GM12878 (cell line): Measurements from ENCODE around the gene ANKIB1. TPM values are rescaled to one million over a fixed set of nuclear protein-coding genes. Genes with fewer than 3 reads are reported as not detected.

Experiments
- ATAC-seq: fragments of 200-7000 bp; cut with Tn5 transposase; 3 replicates; pipeline ENCODE4 v1.9.1; 2020; ENCODE audit warnings: mild to moderate bottlenecking, moderate library complexity
- BruUV-seq: library from RNA; stranded (reverse); fragments of 400-500 nt; replicated peaks from 2 replicates; lab custom pipeline; 2021; lab: Mats Ljungman, UMichigan
- CTCF ChIA-PET: fragments of 300-600 bp; sonication (Branson Sonifier 250); formaldehyde crosslinking; extraction: SDS; loops from one replicate; lab custom pipeline; 2021; ENCODE audit warnings: inconsistent platforms; lab: Yijun Ruan, JAX
- POLR2A ChIA-PET: fragments of 350-600 bp; formaldehyde crosslinking; extraction: SDS; loops from one replicate; lab custom pipeline; 2021; ENCODE audit warnings: inconsistent platforms; lab: Charles Lee
- RAD21 ChIA-PET: fragments of 300-600 bp; sonication (Branson Sonifier 250); formaldehyde crosslinking; loops from one replicate; lab custom pipeline; 2023; ENCODE audit warnings: antibody characterized with exemption; ENCODE audit not compliant: unreplicated experiment; lab: Charles Lee
- SMC1A ChIA-PET: fragments of 300-600 bp; sonication (Branson Sonifier 250); formaldehyde crosslinking; loops from one replicate; lab custom pipeline; 2023; ENCODE audit not compliant: unreplicated experiment, uncharacterized antibody; lab: Charles Lee
- DNase-seq: peaks from one replicate; pipeline ENCODE4 v3.0.0-alpha.2; 2011; ENCODE audit warnings: low read depth, low spot score
- FAIRE-seq: peaks from 3 replicates; lab custom pipeline; 2011; peaks lifted over from hg19 to GRCh38; lab: Jason Lieb, UNC
- H2AFZ ChIP-seq: 2 replicates; pipeline ENCODE4 v1.6.0; 2011; ENCODE audit warnings: low read depth, low read length, control low read depth; ENCODE audit not compliant: control insufficient read depth
- H3K27ac ChIP-seq: 2 replicates; pipeline ENCODE4 v1.5.1; 2011; ENCODE audit warnings: control low read depth; ENCODE audit not compliant: control insufficient read depth, insufficient read depth
- H3K27me3 ChIP-seq, 2 experiments: replicated peaks in 1 of 2; 2 replicates each; pipeline versions ENCODE4 v1.6.0 to v1.6.1; 2011; ENCODE audit warnings: low read length in 1 of 2; ENCODE audit not compliant: control insufficient read depth in 2 of 2, insufficient read depth in 2 of 2
- H3K36me3 ChIP-seq, 2 experiments: 2 replicates each; pipeline ENCODE4 v1.5.1; 2011; ENCODE audit warnings: low read length in 1 of 2; ENCODE audit not compliant: control insufficient read depth in 2 of 2, insufficient read depth in 2 of 2
- H3K4me1 ChIP-seq: 2 replicates; pipeline ENCODE4 v1.6.1; 2011; ENCODE audit warnings: mild to moderate bottlenecking, low read length, moderate library complexity, mixed read lengths; ENCODE audit not compliant: control insufficient read depth, insufficient read depth
- H3K4me2 ChIP-seq: 2 replicates; pipeline ENCODE4 v1.6.0; 2011; ENCODE audit warnings: control low read depth; ENCODE audit not compliant: control insufficient read depth, insufficient read depth
- H3K4me3 ChIP-seq: fragments of 200-600 bp; sonication (generic); 2 replicates; pipeline ENCODE4 v1.5.1; 2016
- H3K79me2 ChIP-seq: 2 replicates; pipeline ENCODE4 v1.6.0; 2011; ENCODE audit warnings: low read length; ENCODE audit not compliant: control insufficient read depth, insufficient read depth
- H3K9ac ChIP-seq: 2 replicates; pipeline ENCODE4 v1.8.0; 2011; ENCODE audit warnings: low read length, control low read depth, mixed read lengths; ENCODE audit not compliant: control insufficient read depth, insufficient read depth
- H3K9me3 ChIP-seq: replicated peaks from 3 replicates; pipeline ENCODE4 v1.5.1; 2011; ENCODE audit warnings: mild to moderate bottlenecking, low read length; ENCODE audit not compliant: control insufficient read depth, insufficient read depth
- H4K20me1 ChIP-seq: 2 replicates; pipeline ENCODE4 v1.6.0; 2011; ENCODE audit not compliant: control insufficient read depth, insufficient read depth
- ATF2 ChIP-seq: IDR thresholded peaks from 2 replicates; pipeline ENCODE4 v1.6.1; 2012; ENCODE audit warnings: low read length, inconsistent platforms
- ATF7 ChIP-seq: fragments of 450-650 bp; IDR thresholded peaks from 2 replicates; pipeline ENCODE4 v1.6.1; 2016; ENCODE audit warnings: low read depth, mild to moderate bottlenecking
- EZH2 ChIP-seq: IDR thresholded peaks from 2 replicates; pipeline ENCODE4 v1.6.1; 2012; ENCODE audit warnings: low read depth, mild to moderate bottlenecking, control low read depth, inconsistent platforms, low read length, borderline replicate concordance; ENCODE audit not compliant: control insufficient read depth
- NFIC ChIP-seq: IDR thresholded peaks from 2 replicates; pipeline ENCODE4 v1.6.1; 2012; ENCODE audit warnings: low read depth, mild to moderate bottlenecking, inconsistent platforms, low read length, moderate library complexity
- NFYB ChIP-seq: IDR thresholded peaks from 2 replicates; pipeline ENCODE4 v1.6.1; 2011; ENCODE audit warnings: low read depth, mild to moderate bottlenecking, low read length, improper control_type of control experiment, moderate library complexity; ENCODE audit not compliant: insufficient read depth
- PAX5 ChIP-seq: IDR thresholded peaks from 2 replicates; pipeline ENCODE4 v1.6.1; 2011; ENCODE audit warnings: low read depth, low read length, borderline replicate concordance
- POLR2A ChIP-seq: IDR thresholded peaks from 2 replicates; pipeline ENCODE4 v1.6.1; 2011; ENCODE audit warnings: low read depth, mild to moderate bottlenecking, low read length
- RCOR1 ChIP-seq: conservative IDR thresholded peaks from 2 replicates; pipeline ENCODE4 v1.6.1; 2012; ENCODE audit warnings: low read depth, low read length, improper control_type of control experiment
- RELB ChIP-seq: fragments of 450-650 bp; IDR thresholded peaks from 2 replicates; pipeline ENCODE4 v1.6.1; 2017; ENCODE audit warnings: low read depth, mild to moderate bottlenecking, moderate library complexity
- SIX5 ChIP-seq: IDR thresholded peaks from 2 replicates; pipeline ENCODE4 v1.6.1; 2011; ENCODE audit warnings: mild to moderate bottlenecking, low read depth, low read length, moderate library complexity; ENCODE audit not compliant: severe bottlenecking
- YY1 ChIP-seq: IDR thresholded peaks from 2 replicates; pipeline ENCODE4 v1.6.1; 2011; ENCODE audit warnings: low read depth, mild to moderate bottlenecking, low read length
- ZNF384 ChIP-seq: IDR thresholded peaks from 2 replicates; pipeline ENCODE4 v1.6.1; 2012; ENCODE audit warnings: low read depth, mild to moderate bottlenecking, low read length, improper control_type of control experiment, borderline replicate concordance
- ZNF592 ChIP-seq: fragments of 450-650 bp; IDR thresholded peaks from 2 replicates; pipeline ENCODE4 v1.6.1; 2017; ENCODE audit warnings: mild to moderate bottlenecking, moderate library complexity
- ZZZ3 ChIP-seq: IDR thresholded peaks from 2 replicates; pipeline ENCODE4 v1.6.1; 2011; ENCODE audit warnings: low read depth; ENCODE audit not compliant: control insufficient read depth, insufficient read length
- WGBS: methylation state at CpG from one replicate; pipeline ENCODE4 v1.1.6; 2016; ENCODE audit warnings: low lambda C conversion rate; ENCODE audit not compliant: insufficient replicate concordance, insufficient coverage; ENCODE audit errors: missing lambda C conversion rate; 5-methylcytosine and 5-hydroxymethylcytosine counted together
- in situ Hi-C: fragments of 300-500 bp; cut with MboI; formaldehyde crosslinking; loops from 9 replicates; pipeline ENCODE4 v1.14.3; 2018; ENCODE audit warnings: mixed read lengths
- intact Hi-C: fragments of 100-400 bp; cut with micrococcal nuclease; formaldehyde crosslinking; loops from one replicate; pipeline ENCODE4 v1.14.2; 2022; ENCODE audit not compliant: unreplicated experiment
- polyA plus RNA-seq, 11 experiments: library from polyadenylated mRNA; depleted of rRNA in 4 of 11; unstranded in 6 of 11; stranded (reverse) in 5 of 11; fragments of >200 nt; fragmentation: Nextera tagmentation in 4 of 11; fragmentation: Illumina TruSeq in 1 of 11; extraction: Ambion mirVana in 4 of 11; extraction: Trizol in 1 of 11; gene quantifications; 1 replicate in 1 of 11; 2 replicates in 10 of 11; pipeline versions ENCODE4 v1.2.1 to v1.2.3, GENCODE V29; 2011 to 2016; ENCODE audit warnings: inconsistent platforms in 2 of 11, missing spikeins in 2 of 11, low read depth in 1 of 11
- total RNA-seq, 4 experiments: library from RNA; depleted of rRNA in 3 of 4; stranded (reverse); fragments of >200 nt in 3 of 4; fragmentation: Illumina TruSeq in 1 of 4; extraction: Trizol in 1 of 4; gene quantifications; 2 replicates each; pipeline versions ENCODE4 v1.2.1 to v1.2.3, GENCODE V29; 2013 to 2021

Gene ANKIB1
- total and polyA plus RNA-seq, 10 of the 15 experiments (the other 5 are each of a cell fraction or from before 2014, with no cell fraction given): 9.0 to 54.0 (median 21.9) TPM

- no peak for TF ChIP-seq NFIC
Measured at GRCh38 chr7:92221766-92222165, 24.0 kb upstream of the ANKIB1 start (continued).

GRCh38 chr7:92226981-92227380 is 18.8 kb upstream of the ANKIB1 start:
- SMC1A ChIA-PET: interaction anchor here (1.0 kb wide), 1 partner anchor 21 kb away, joined by 4 read pairs; no protein-coding TSS in a partner anchor
- RAD21 ChIA-PET: no interaction called here
- Histone ChIP-seq H3K27ac (no peak overlapping the region), H4K20me1 (no peaks in the 10 kb centered on the region), H3K79me2 (no peaks in the 10 kb centered on the region), H3K4me1 (no peaks in the 10 kb centered on the region), H3K9ac (no peak overlapping the region), H3K36me3 (peaks cover 0 to 11% of the 10 kb centered on the region in 2 experiments; a peak in 1 of 4 replicates), H3K9me3 (no peaks in the 10 kb centered on the region), H3K4me2 (no peak overlapping the region), H2AFZ (no peak overlapping the region), H3K27me3 (no peaks in the 10 kb centered on the region), H3K4me3 (no peak overlapping the region)
- intact Hi-C loops: no loop called here
- FAIRE-seq (no peak), ATAC-seq (no peak), DNase-seq (no peak)
- WGBS: 73% methylated on average over 4 of the region's 4 CpGs
- in situ Hi-C loops: no loop called here
- POLR2A ChIA-PET: no interaction called here
- CTCF ChIA-PET: no interaction called here
- no TSS peak for BruUV-seq
- no peak for TF ChIP-seq ZNF384
- TF ChIP-seq PAX5: no peak
- TF ChIP-seq ZZZ3: no peak
- TF ChIP-seq POLR2A: no peak
- TF ChIP-seq RELB: no peak
- TF ChIP-seq ATF2: no peak
- TF ChIP-seq ZNF592: no peak
- TF ChIP-seq EZH2: no peak
- TF ChIP-seq RCOR1: no peak
- TF ChIP-seq ATF7: no peak
- TF ChIP-seq YY1: no peak
- no peak for TF ChIP-seq SIX5
- TF ChIP-seq NFYB: no peak
